HEK293T (cell line): ENCODE measurements around the gene GLMN.

Experiments
- CTCF ChIA-PET: fragments of 350-600 bp; formaldehyde crosslinking; extraction: SDS; loops from one replicate; lab custom pipeline; 2021; ENCODE audit warnings: antibody characterized with exemption, inconsistent platforms; lab: Yijun Ruan, JAX
- POLR2A ChIA-PET: fragments of 350-600 bp; formaldehyde crosslinking; extraction: SDS; loops from one replicate; lab custom pipeline; 2020; ENCODE audit warnings: antibody characterized with exemption, inconsistent platforms; lab: Yijun Ruan, JAX
- DNase-seq: peaks from one replicate; pipeline ENCODE4 v3.0.0; 2012; ENCODE audit warnings: mixed read lengths; ENCODE audit errors: extremely low spot score
- ARNT ChIP-seq: fragments of 450-650 bp; IDR thresholded peaks from 2 replicates; pipeline ENCODE4 v1.6.1; 2017; ENCODE audit warnings: mild to moderate bottlenecking
- BHLHE40 ChIP-seq: fragments of 450-650 bp; IDR thresholded peaks from 2 replicates; pipeline ENCODE4 v1.6.1; 2016; ENCODE audit warnings: mild to moderate bottlenecking, moderate library complexity, borderline replicate concordance
- CTBP1 ChIP-seq: fragments of 450-650 bp; IDR thresholded peaks from 2 replicates; pipeline ENCODE4 v1.6.1; 2016; ENCODE audit warnings: borderline replicate concordance
- ELF4 ChIP-seq: fragments of 450-650 bp; IDR thresholded peaks from 2 replicates; pipeline ENCODE4 v1.6.1; 2017; ENCODE audit warnings: antibody characterized with exemption
- FOXA1 ChIP-seq: fragments of 450-650 bp; IDR thresholded peaks from 2 replicates; pipeline ENCODE4 v1.6.1; 2016; ENCODE audit warnings: mild to moderate bottlenecking
- FOXK2 ChIP-seq: fragments of 450-650 bp; IDR thresholded peaks from 2 replicates; pipeline ENCODE4 v1.6.1; 2016; ENCODE audit warnings: mild to moderate bottlenecking
- FOXM1 ChIP-seq: fragments of 450-650 bp; IDR thresholded peaks from 2 replicates; pipeline ENCODE4 v1.6.1; 2017; ENCODE audit warnings: mild to moderate bottlenecking, borderline replicate concordance
- HDGF ChIP-seq: fragments of 450-650 bp; IDR thresholded peaks from 2 replicates; pipeline ENCODE4 v1.6.1; 2017; ENCODE audit warnings: antibody characterized with exemption, borderline replicate concordance
- L3MBTL2 ChIP-seq: fragments of 450-650 bp; conservative IDR thresholded peaks from 2 replicates; pipeline ENCODE4 v1.6.1; 2016; ENCODE audit warnings: mild to moderate bottlenecking
- LEF1 ChIP-seq: fragments of 450-650 bp; IDR thresholded peaks from 2 replicates; pipeline ENCODE4 v1.6.1; 2017; ENCODE audit warnings: mild to moderate bottlenecking, borderline replicate concordance
- NFRKB ChIP-seq: fragments of 450-650 bp; IDR thresholded peaks from 2 replicates; pipeline ENCODE4 v1.6.1; 2016; ENCODE audit warnings: mild to moderate bottlenecking, moderate library complexity
- SP1 ChIP-seq: fragments of 450-650 bp; IDR thresholded peaks from 2 replicates; pipeline ENCODE4 v1.6.1; 2017
- SUZ12 ChIP-seq: fragments of 450-650 bp; IDR thresholded peaks from 2 replicates; pipeline ENCODE4 v1.6.1; 2016; ENCODE audit warnings: mild to moderate bottlenecking
- TARDBP ChIP-seq: fragments of 450-650 bp; IDR thresholded peaks from 2 replicates; pipeline ENCODE4 v1.6.1; 2016
- ZNF384 ChIP-seq: fragments of 450-650 bp; IDR thresholded peaks from 2 replicates; pipeline ENCODE4 v1.6.1; 2016
- TF ChIP-seq, protein P1 (sequence below): fragments of 450-650 bp; IDR thresholded peaks from 2 replicates; pipeline ENCODE4 v1.6.1; 2016

Gene GLMN

DNA sequence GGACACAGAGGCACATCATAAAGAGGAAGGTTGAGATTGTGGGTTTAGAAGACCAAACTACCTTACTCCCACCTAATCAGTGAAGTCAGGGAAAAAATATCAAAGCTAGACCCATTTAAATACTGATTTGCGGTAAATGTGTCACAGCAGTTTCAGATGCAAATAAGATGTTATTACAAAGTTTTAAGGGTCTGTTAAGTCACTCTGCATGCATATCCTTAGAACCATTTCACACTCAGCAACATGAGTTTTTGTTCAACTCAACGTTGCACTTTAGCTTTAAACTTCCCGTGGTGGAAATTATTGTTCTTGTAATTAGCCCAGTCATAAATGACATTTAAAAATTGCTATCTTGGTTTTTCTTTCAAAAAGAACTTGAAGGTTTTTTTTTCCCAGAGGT is 34.9 kb upstream of the GLMN start:
- POLR2A ChIA-PET = no interaction called here
- CTCF ChIA-PET = interaction anchor here (0.7 kb wide), 1 partner anchor 237 kb away, joined by 3 read pairs; no protein-coding TSS in a partner anchor
- no peak for DNase-seq
- TF ChIP-seq FOXK2 (no peak), BHLHE40 (no peak), LEF1 (no peak), NFRKB (no peak), ELF4 (no peak), HDGF (no peak), L3MBTL2 (no peak)

DNA sequence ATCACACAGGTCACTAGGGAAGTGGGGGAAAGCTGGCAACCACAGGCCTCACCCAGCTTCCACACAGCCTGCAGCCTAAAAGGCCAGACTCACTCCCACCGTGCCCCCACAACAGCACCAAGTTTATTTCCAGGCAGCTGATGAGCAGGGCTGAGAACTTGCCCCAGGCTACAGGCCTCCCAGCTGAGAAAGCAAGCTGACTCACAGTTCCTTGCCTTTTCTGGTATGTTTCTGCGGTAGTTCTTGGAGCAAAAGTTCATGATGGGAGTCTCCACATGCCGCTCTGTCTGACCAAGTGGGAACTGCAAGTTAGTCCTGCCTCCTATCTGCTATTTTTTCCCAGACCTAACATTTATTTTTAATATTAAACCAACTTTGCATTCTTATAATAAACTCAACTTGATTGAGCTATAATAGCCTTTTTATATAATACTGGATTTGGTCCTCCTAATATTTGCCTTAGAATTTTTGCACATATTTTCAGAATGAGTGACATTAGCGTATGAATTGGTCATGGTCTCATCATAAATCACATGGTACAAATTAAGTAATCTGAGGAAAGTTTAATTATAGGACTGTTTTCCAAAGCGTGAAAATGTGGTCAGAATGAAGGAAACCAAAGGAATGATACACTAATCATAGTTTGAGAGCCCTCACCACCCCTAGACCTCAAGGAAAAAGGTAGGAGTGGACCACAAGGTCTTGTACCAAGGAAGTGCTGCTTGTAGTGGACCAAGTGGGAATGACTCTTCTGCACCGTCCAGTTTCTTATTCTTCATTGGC is 30.8 kb upstream of the GLMN start:
- no peak for DNase-seq
- ChIA-PET CTCF (no interaction called here), POLR2A (no interaction called here)
- TF ChIP-seq, protein P1, sequence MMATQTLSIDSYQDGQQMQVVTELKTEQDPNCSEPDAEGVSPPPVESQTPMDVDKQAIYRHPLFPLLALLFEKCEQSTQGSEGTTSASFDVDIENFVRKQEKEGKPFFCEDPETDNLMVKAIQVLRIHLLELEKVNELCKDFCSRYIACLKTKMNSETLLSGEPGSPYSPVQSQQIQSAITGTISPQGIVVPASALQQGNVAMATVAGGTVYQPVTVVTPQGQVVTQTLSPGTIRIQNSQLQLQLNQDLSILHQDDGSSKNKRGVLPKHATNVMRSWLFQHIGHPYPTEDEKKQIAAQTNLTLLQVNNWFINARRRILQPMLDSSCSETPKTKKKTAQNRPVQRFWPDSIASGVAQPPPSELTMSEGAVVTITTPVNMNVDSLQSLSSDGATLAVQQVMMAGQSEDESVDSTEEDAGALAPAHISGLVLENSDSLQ = no peak
- TF ChIP-seq SP1 = no peak

DNA sequence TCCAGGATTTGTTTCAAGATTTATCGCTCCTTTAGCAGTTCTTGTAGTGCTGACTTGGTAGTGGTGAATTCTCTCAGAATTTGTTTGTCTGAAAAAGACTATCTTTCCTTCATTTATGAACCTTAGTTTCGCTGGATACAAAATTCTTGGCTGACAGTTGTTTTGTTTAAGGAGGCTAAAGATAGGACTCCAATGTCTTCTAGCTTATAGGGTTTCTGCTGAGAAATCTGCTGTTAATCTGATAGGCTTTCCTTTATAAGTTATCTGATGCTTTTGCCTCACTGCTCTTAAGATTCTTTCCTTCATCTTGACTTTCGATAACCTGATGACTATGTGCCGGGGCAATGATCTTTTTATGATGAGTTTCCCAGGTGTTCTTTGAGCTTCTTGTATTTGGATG is 29.0 kb upstream of the GLMN start:
- ChIA-PET CTCF (no interaction called here), POLR2A (no interaction called here)
- no peak for DNase-seq
- TF ChIP-seq FOXA1 (no peak), L3MBTL2 (no peak), LEF1 (no peak), HDGF (no peak), FOXM1 (no peak), CTBP1 (no peak), NFRKB (no peak), FOXK2 (no peak), ARNT (no peak)
- TF ChIP-seq, protein P1 = no peak

DNA sequence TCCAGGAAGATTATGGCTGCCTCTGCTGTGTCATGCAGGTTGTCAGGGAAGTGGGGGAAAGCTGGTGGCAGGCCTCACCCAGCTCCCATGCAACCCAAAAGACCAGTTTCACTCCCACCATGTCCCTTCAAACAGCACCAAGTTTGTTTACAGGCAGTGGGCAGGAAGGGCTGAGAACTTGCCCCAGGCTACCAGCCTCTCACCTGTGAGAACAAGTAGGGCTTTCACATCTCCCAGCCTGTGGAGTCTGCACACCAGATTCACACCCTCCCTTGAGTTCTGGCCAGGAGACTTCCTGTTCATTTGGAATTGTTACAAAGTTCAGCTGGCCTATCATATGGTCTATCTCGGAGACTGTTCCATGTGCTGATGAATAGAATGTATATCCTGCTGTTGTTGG is 27.9 kb upstream of the GLMN start:
- TF ChIP-seq, protein P1 = no peak
- TF ChIP-seq LEF1 (no peak), TARDBP (no peak), ELF4 (no peak), FOXM1 (no peak), ZNF384 (no peak), SP1 (no peak), FOXK2 (no peak), ARNT (no peak)
- ChIA-PET CTCF (interaction anchor here (0.6 kb wide), 1 partner anchor 159 kb away, joined by 4 read pairs; no protein-coding TSS in a partner anchor), POLR2A (no interaction called here)
- no peak for DNase-seq

DNA sequence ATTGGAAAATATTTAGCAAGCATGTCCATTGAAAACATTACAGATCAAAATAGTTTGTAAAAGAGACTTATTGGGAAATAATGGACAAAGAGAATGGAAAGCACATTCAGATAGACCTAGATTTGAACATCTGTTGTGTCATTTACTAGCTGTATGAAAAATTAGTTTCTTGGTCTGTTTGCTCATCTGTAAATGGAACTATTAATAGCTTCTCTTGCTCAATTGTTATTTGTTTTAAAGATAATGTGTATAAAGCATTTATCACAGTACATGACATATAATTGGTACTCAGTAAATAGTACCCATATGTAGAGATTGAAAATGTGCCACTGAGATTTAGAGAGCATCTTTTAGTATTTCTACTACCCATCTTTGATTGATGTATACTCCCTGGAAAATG is 26.0 kb upstream of the GLMN start:
- POLR2A ChIA-PET = no interaction called here
- TF ChIP-seq BHLHE40 = no peak
- no peak for TF ChIP-seq ZNF384
- TF ChIP-seq TARDBP = no peak
- no peak for TF ChIP-seq NFRKB
- TF ChIP-seq HDGF = no peak
- TF ChIP-seq FOXA1 = no peak
- no peak for TF ChIP-seq SUZ12
- no peak for TF ChIP-seq SP1
- no peak for TF ChIP-seq CTBP1
- TF ChIP-seq LEF1 = no peak
- no peak for TF ChIP-seq ELF4
- TF ChIP-seq FOXM1 = no peak
- no peak for TF ChIP-seq FOXK2
- no peak for TF ChIP-seq ARNT
- TF ChIP-seq, protein P1 = no peak
- TF ChIP-seq L3MBTL2 = no peak
- DNase-seq = no peak
- CTCF ChIA-PET = no interaction called here

DNA sequence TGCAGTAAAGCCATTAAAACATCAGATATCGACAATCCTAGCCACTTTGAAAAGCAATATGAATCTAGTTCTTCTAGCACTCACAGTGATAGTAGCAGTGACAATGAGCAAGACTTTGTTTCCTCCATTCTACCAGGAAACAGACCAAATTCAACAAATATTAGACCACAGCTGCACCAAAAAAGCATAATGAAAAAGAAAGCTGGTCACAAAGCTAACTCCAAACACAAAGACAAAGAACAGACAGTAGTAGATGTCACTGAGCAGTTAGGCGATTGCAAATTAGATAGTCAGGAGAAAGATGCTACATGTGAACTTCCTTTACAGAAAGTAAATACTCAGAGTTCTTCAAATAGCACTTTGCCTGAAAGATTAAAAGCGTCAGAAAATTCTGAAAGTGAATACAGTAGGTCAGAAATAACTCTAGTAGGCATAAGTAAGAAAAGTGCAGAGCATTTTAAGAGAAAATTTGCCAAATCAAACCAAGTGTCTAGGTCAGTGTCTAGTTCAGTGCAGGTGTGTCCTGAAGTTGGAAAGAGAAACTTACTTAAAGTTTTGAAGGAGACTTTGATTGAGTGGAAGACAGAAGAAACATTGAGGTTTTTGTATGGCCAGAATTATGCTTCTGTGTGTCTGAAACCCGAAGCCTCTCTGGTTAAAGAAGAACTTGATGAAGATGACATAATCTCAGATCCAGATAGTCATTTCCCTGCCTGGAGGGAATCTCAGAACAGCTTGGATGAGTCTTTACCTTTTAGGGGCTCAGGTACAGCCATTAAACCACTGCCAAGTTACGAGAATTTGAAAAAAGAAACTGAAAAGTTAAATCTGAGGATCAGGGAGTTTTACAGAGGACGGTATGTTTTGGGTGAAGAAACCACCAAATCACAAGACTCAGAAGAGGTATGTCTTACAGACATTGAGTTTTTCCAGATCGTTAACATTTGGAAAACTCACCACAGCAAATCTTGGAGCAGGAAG is 25.0 kb upstream of the GLMN start:
- POLR2A ChIA-PET = no interaction called here
- no peak for DNase-seq
- TF ChIP-seq ZNF384 (no peak), HDGF (no peak), FOXM1 (no peak), CTBP1 (no peak), LEF1 (no peak), TARDBP (no peak), ELF4 (no peak), FOXA1 (no peak), BHLHE40 (no peak), SP1 (no peak), NFRKB (no peak), SUZ12 (no peak)
- TF ChIP-seq, protein P1 = no peak
- CTCF ChIA-PET = no interaction called here
